B cell (primary cell): ENCODE measurements around the gene DCBLD1. TPM values are rescaled to one million over a fixed set of nuclear protein-coding genes. Genes with fewer than 3 reads are reported as not detected.

Source experiments
- polyA plus RNA-seq: library from polyadenylated mRNA; depleted of rRNA; stranded (reverse); fragments of >200 nt; gene quantifications from 2 replicates; pipeline ENCODE4 v1.2.3, GENCODE V29; 2012
- small RNA-seq: library from RNA; depleted of rRNA; stranded (forward); fragments of <200 nt; gene quantifications from one replicate; pipeline ENCODE3, GENCODE V24; 2012; ENCODE audit warnings: low replicate concordance, low read depth; ENCODE audit not compliant: insufficient read length
- total RNA-seq, 2 donors: library from RNA; stranded (reverse); fragments of 120-200 nt in 1 of 2; gene quantifications; 1 replicate in 1 of 2; 2 replicates in 1 of 2; pipeline versions ENCODE4 v1.2.3 to v1.2.4, GENCODE V29; 2013 to 2022

DCBLD1 gene
- total and polyA plus RNA-seq, 2 donors (not counting 1 experiment from before 2014, with no cell fraction given), result 0.21 to 0.37 TPM

Small RNA genes lying within 50 kb of the gene (small RNA-seq; reads per million reads assigned to genes)
- gene RNU6-253P, result not detected

Other genes with a start within 250 kb of the DCBLD1 start
- not detected in 2 replicates for gene VGLL2, start 217.1 kb upstream of the DCBLD1 start, total RNA-seq
- gene VGLL2, start 217.1 kb upstream of the DCBLD1 start, polyA plus RNA-seq, result not detected in 2 replicates
- gene ROS1, start 56.7 kb upstream of the DCBLD1 start, total RNA-seq, result not detected in 2 replicates
- gene ROS1, start 56.7 kb upstream of the DCBLD1 start, polyA plus RNA-seq, result not detected in 2 replicates
- gene GOPC, start 119.8 kb downstream of the DCBLD1 start, total RNA-seq, result 25.0 and 26.7 TPM in 2 replicates
- gene GOPC, start 119.8 kb downstream of the DCBLD1 start, polyA plus RNA-seq, result 8.9 and 14.6 TPM in 2 replicates
- gene NUS1, start 192.8 kb downstream of the DCBLD1 start, total RNA-seq, result 22.1 and 23.1 TPM in 2 replicates
- 6.2 and 8.8 TPM in 2 replicates for gene NUS1, start 192.8 kb downstream of the DCBLD1 start, polyA plus RNA-seq